Activated CD4-positive, alpha-beta T cell treated with anti-CD3 and anti-CD28 coated beads, Interleukin-10, Interleukin-2, amounts not matched to agents 100 ng/mL and 50 ng/mL, durations not matched to agents 16 hours and 8 hours (primary cell): Measurements from ENCODE around the gene CALR.
"Not testable (repeated sequence)": the region's sequence is repeated elsewhere in the genome, so short reads cannot be mapped to it uniquely, and the experiment has no call there.

ENCODE experiments used
- DNase-seq: peaks from one replicate; pipeline ENCODE4 v3.0.0-alpha.2; 2020

CALR gene

GRCh38 chr19:12935071-12935470 lies 3.3 kb upstream of the CALR start:
- no peak for DNase-seq

GRCh38 chr19:12936582-12936981 lies 1.8 kb upstream of the CALR start:
- DNase-seq = no peak

GRCh38 chr19:12937093-12937926 lies 1.1 kb upstream of the CALR start:
- no peak for DNase-seq

- DNase-seq = peak; percentile 49
Measured at GRCh38 chr19:12938779-12939601, 581 bp downstream of the CALR start.

GRCh38 chr19:12939975-12940423 lies 1.6 kb downstream of the CALR start:
- DNase-seq = no peak

- no peak for DNase-seq
Measured at GRCh38 chr19:12940897-12941296, 2.5 kb downstream of the CALR start.

GRCh38 chr19:12943437-12944044 lies 5.1 kb downstream of the CALR start:
- no peak for DNase-seq

GRCh38 chr19:12944104-12944674 lies 5.8 kb downstream of the CALR start:
- no peak for DNase-seq

- peak; percentile 99 for DNase-seq
Measured at GRCh38 chr19:12945479-12946091, 7.2 kb downstream of the CALR start, which contains the start of gene RAD23A. Gene RAD23A, plus strand, starts transcription at chr19:12945862. Its CDS starts 87 bp downstream, at chr19:12945949.

- peak; percentile 78 for DNase-seq
Measured at GRCh38 chr19:12946092-12946721, 7.8 kb downstream of the CALR start.

- DNase-seq = no peak
Measured at GRCh38 chr19:12946731-12947496, 8.5 kb downstream of the CALR start.

- no peak for DNase-seq
Measured at GRCh38 chr19:12947702-12948611, 9.5 kb downstream of the CALR start.

- no peak for DNase-seq
Measured at GRCh38 chr19:12948612-12949362, 10.4 kb downstream of the CALR start.

GRCh38 chr19:12949363-12950283 lies 11.2 kb downstream of the CALR start:
- DNase-seq = no peak

GRCh38 chr19:12952050-12952449 lies 13.6 kb downstream of the CALR start:
- not testable (repeated sequence) for DNase-seq

GRCh38 chr19:12952488-12953137 lies 14.2 kb downstream of the CALR start:
- DNase-seq = no peak

- no peak for DNase-seq
Measured at GRCh38 chr19:12953138-12953798, 14.9 kb downstream of the CALR start.
